Measurements from ENCODE around the gene BORCS5.
A peak's percentile ranks its signal among the peaks of the same experiment; 100 is the strongest.
"Not testable (repeated sequence)": the region's sequence is repeated elsewhere in the genome, so short reads cannot be mapped to it uniquely, and the experiment has no call there.

The BORCS5 gene

DNA sequence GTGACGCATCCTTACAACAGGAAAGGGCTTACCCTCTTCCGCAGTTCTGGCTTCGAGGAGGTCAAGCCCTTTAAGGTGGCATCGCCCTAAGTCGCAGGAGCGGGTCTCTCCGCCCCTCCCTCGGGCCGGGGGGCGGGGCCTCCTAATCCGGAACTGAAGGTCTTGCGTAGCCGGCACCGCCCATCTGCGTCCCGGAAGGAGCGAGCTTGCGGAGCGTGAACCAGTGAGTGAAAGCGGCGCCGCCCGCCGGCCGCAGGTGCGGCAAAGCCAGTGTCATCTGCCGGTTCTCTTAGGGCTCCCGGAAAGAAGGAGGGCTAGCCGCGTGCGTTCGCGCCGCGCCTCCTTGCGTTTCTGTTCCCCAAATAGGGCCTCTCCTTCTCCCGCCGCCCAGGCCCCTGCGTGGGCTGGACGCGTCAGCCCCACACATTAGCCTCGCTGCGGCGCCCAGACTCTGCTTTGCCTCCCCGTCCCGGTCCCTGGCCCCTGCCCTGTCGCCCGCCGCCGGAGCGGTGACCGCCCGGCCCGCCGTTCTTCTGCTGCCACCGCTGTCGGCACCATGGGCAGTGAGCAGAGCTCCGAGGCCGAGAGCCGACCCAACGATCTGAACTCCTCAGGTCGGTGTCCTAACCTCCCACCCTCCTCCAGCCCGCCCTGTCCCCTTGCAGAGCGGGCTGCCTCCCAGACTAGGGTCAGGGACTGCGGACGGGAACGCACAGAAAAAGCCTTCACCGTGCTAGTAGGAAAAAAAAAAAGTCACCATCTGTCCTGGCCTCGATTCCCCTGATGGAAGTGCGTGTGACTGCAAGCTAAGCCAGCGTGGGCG is at the start of gene BORCS5:
Gene BORCS5, plus strand, starts transcription at position 183 of the 823 bp plus-strand sequence. Its CDS starts 374 bp downstream, at position 557.
- peak; percentile 88 for DNase-seq

DNA sequence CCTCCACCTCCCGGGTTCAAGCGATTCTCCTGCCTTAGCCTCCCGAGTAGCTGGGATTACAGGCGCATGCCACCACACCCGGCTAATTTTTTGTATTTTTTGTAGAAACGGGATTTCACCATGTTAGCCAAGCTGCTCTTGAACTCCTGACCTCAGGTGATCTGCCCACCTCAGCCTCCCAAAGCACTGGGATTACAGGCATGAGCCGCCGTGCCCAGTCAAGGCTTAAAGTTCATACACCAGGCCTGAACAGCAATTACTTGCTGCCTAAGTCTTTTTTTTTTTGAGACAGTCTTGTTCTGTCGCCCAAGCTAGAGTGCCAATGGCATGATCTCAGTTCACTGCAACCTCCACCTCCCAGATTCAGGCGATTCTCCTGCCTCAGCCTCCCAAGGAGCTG is 46.2 kb upstream of the BORCS5 start:
- not testable (repeated sequence) for DNase-seq

DNA sequence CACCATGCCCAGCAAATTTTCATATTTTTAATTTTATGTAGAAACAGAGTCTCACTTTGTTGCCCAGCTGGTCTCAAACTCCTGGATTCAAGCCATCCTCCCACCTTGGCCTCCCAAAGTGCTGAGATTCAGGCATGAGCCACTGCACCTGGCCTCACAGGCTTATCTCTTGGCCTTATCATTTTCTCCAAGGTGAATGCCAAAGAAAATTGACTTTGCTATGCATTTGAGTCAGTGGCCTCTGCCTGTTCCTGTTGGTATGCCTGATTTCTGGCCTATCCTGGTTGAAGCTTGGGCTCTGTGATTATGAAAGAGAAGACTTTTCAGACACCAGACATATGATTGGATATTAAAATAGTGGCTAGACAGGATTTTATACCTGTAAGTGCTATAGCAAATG is 41.0 kb upstream of the BORCS5 start:
- DNase-seq: no peak

DNA sequence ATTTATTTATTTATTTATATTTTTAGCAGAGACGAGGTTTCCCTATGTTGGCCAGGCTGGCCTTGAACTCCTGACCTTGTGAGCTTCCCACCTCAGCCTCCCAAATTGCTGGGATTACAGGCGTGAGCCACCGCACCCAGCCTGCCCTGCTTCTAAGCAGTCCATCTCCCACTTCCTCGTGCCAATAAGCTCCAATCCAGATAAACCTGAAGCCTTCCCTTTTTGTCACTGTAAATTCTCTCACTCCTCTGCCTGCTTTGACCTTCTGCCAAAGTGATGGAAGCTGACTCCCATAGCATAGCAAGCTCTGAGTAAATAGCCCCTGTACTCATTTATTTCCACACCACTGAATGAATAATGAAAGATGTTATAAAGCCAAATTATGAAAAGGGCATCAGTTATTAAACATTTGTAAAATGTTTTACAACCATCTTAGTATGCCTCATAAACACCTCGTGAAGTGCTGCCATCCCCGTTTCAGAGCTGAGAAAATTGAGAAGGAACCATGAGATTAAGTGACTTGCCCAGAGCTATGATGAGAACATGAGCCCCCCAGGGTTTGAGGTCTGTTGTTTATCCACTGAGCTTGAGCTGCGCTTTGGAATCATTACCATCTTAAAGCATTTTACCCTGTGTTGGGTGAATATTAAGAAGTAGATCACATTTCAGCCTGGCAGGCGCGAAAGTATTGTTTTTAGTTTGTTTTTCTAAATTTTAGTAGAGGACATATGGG is 37.3 kb upstream of the BORCS5 start:
- DNase-seq: no peak

DNA sequence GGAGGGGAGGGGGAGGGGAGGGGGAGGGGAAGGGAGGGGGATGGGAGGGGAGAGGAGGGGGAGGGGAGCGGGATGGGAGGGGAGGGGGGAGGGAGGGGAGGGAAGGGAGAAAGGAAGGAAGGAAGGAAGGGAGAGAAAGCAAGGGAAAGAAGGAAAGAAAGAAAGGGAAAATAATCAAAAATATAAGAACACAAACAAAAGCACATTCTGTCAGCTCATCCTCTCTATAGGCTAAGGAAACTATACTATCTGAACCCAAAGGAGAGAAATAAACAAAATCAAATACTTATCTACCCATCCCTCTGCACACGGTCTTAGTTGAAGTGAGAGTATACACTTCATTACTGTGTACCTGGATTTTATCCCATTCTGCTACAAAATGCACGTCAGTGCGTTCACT is 33.8 kb upstream of the BORCS5 start:
- no peak for DNase-seq

DNA sequence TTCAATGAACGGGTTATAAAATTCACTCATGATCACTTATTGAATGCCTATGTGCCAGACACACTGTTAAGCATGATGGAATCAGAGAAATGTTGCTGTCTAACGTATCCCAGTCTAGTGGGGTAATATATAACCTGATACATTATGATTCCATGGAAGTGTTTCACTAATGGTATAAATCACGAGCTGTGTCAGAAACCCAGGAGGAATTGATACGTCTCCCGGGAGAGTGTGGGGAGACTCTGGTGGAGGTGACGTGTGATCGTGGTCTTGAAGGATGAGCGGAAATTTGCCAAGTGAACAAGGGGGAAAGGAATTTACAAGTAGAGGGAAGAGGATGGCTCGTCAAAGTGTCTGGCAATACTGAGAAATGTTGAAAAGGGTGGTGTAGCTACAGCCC is 33.3 kb upstream of the BORCS5 start:
- DNase-seq: no peak

DNA sequence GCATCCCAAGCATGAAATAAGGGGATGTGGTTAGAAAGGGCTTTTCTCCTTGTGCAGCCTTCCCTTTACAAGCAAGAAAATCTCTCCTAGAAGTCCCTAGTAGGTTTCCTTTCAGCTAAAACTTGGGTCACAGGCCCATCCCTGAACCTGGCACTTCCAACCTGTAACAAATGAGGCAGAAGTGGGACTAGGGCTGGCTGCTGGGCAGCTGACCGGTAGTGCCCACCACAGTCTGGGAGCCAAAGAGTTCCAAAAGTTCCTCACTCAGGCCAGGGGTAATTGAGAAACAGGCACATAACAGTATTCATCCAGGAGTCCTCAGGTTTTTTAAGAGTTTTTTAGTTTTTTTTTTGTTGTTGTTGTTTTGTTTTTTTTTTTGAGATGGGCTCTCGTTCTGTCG is 30.6 kb upstream of the BORCS5 start:
- no peak for DNase-seq

DNA sequence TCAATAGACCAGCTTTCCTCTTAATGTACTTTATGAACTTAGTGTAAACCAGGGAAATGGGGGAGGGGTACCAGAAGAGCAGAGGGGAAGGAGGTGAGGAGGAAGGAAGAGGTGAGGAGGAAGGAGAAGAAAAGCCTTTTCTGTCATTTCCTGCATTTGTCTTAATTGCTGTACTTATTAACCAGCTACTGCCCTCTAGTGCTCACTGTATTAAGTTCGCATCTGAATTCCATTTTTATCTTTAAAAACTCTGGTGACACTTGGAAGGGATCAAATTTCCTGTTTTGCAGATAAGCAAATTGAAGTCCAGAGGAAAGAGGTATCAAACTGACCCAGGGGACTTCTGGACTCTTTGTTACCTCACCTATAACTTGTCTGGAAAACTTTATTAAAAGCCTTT is 29.1 kb upstream of the BORCS5 start:
- no peak for DNase-seq

DNA sequence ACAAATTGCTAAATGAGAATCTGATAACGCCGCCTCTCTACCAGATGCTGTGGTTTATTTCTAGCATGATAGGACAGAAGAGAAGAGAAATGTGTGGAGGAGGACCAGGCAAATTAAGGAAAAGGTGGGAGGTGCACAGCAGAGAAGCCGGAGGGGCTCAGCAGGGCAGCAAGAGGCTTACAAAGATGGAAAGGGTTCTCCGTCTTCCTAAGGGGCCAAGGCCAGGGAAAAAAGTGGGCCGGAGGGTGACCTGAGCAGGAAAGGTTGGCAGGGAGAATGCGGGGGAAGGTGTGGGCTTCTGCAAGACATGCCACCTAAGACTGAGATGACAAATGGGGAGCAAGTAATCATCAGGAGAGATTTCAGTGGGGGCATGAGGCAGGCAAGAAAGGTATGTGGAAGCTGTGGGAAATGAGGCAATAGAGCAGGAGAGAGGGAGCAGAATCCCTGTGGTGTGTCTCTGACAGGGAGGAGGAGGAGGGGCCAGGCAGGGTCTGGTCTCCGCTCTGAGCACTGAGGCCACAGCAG is 25.6 kb upstream of the BORCS5 start:
- DNase-seq: no peak

DNA sequence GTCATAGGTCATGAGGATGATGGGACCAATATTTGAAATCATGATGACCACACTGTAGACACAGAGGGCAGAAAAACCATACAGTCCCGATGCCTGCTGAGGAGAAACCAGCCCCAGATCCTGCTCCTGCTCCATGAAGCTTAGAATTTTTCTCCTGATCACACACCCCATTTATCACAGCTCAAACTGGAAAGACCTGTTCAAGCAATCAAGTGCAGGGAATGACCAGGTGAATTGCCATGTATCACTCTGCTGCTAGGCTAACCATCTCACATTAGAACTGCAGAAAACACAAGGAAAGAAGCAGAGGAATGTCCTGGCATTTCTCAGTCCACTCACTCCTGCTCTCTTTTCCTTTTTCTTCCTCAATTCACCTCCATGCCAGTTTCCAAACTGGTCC is 25.0 kb upstream of the BORCS5 start:
- DNase-seq: no peak

DNA sequence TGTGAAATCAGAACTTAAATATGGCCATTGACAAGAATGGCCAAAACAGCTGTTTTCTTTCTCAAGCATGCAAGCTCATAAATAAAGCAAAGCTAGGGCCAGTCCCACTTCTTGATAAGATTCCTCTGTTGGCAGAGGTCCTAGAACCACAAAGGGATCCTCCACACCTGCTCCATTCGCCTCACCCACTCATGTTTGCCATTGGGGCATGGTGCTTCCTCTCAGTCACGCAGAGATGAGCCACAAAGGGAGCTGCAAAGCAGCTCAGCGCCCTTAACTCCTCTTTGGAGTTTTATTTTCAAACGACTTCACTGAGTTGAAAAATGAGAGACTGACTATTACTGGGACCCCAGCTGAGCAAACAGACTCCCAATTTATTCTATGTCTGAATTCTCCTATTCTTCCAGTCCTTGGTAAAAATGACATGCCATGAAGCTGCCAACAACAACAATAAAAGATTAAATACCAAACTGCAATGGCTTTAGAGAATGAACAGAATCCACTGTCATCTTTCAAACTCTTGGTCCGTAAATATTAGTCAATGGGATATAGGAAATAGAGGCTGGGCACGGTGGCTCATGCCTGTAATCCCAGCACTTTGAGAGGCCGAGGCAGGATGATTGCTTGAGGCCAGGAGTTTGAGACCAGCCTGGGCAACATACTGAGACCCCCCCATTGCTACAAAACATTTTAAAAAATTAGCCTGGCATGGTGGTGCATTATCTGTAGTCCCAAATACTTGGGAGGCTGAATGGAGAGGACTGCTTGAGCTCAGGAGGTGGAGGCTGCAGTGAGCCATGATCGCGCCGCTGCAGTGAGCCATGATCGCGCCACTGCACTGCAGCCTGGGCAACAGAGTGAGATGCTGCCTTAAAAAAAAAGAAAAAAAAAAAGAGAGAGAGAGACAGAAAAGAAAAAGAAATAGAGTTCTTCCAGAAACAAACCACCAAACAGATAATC is 23.2 kb upstream of the BORCS5 start:
- no peak for DNase-seq

DNA sequence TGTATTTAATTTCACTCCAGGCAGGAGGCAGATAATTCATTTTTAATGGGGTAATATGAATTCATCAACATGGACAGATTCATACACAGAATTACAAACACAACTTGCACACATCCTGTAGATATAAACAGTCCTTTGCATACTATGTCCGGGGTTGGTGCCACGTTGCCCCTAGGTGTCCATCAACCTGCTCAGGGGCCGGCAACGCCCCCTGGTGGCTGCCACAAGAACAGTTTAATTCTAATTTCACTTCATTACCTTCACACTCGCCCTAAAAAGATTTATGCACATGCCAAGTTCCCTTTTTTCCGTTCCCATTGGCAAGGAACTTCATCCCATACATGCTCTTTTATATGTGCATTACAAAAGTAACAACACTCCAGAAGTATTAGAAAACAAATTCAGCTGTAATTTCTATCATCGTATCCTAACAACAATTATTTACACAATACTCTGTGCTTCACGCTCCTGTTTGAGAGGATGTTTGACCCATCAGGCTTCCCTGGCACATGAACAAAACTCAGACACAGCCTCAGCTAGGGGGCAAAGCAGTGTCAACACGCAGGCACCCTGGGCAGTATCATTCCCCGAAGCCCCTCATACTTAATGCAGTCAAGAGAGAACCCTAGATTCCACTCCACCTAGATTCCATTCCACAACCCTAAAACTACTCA is 22.4 kb upstream of the BORCS5 start:
- no peak for DNase-seq

DNA sequence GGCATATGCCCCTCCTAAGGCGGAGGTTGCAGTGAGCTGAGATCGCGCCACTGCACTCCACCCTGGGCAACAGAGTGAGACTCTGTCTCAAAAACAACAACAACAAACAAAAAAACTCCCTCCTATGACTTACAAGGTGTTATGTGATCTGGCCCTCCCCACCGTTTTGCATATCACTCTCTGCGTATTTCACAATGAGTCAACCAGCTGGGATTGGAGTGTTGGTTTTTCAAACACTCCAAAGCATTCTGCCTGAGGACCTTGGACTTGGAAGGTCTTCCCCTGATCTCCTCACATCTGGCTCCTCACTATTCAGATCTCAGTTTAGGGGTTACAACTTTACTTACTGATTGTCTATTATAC is 20.8 kb upstream of the BORCS5 start:
- no peak for DNase-seq

DNA sequence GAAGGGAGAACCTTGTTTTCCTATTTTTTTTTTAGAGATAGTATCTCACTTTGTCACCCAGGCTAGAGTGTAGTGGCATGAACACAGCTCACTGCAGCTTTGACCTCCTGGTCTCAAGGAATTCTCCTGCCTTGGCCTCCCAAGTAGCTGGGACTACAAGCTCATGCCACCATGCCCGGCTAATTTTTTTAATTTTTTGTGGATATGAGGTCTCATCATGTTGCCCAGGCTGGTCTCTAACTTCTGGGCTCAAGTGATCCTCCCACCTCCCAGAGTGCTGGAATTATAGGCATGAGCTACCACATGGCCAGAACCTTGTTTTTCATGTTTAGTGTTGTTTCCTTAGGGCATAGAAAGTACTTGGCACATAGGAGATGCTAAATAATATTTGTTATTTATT is 20.4 kb upstream of the BORCS5 start:
- no peak for DNase-seq

DNA sequence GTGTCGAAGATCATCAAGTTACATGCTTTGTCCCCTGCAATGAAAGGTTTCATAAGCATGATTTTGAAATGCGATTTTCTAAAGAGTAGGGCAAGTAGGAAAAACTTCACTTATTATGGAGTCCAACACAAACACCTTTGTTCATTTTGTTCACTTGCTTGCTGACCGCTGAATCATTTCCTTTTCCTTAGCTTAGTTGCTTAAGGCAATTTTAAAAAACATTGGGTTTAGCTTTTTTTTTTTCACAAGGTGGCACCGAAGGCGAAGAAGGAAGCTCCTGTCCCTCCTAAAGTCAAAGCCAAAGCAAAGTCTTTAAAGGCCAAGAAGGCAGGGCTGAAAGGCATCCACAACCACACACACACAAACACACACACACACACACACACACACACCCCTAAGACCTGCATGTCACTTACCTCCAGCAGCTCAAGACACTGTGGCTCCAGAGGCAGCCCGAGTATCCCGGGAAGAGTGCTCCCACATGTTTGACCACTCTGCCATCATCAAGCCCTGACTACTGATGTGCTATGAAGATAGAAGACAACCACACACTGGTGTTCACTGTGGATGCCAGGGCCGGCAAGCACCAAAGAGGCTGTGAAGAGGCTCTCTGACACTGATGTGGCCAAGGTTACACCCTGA is 18.2 kb upstream of the BORCS5 start:
- DNase-seq: no peak

DNA sequence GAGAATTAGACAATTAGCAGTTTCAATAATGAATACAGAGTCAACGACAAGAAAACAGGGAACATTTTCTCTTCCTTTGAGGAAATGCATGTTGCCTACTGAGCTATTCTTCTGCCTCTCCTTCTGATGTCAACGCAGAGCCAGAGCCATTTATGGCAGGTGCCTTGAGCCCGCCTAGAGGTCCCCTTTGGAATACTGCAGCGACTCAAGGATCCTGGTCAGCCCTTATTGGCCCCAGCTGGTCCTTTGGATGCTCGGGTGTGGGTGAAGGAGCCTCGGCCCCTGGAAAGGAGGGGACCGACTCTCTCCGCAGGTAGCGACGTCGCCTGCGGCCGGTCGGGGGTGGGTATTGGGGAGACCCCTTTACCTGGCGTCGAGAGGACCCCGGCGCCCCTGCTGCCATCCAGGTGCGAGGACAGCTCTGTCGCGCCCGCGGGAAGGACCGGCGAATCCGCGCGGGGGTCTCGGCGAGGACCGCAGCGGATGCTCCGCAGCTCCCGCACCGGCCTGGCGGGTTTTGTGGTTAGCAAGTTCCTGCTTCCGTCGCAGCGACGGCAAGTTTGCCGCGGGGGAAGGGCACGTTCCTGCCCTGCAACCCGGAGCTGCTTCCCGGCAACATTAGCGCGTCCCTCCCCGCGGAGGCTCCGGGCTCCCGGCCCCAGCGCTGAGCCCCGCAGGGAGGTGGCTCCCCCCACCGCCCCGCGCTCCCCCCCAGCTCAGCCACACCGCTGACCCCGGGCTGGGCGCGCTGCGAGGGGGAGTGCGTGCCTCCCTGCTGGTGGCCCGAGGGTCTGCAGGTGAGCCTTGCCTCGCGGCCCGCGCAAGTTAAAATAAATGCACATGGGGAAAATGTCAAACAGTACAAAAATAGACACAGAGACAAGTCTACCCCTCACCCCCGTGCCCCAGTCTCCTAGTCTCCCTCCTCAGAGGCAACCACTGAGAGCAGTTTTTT is 6.9 kb upstream of the BORCS5 start, which contains the start of gene MANSC1:
Gene MANSC1, minus strand, starts transcription at position 532 of the 955 bp plus-strand sequence. CDS start 6,928 bp downstream, outside the sequence.
- DNase-seq: no peak

DNA sequence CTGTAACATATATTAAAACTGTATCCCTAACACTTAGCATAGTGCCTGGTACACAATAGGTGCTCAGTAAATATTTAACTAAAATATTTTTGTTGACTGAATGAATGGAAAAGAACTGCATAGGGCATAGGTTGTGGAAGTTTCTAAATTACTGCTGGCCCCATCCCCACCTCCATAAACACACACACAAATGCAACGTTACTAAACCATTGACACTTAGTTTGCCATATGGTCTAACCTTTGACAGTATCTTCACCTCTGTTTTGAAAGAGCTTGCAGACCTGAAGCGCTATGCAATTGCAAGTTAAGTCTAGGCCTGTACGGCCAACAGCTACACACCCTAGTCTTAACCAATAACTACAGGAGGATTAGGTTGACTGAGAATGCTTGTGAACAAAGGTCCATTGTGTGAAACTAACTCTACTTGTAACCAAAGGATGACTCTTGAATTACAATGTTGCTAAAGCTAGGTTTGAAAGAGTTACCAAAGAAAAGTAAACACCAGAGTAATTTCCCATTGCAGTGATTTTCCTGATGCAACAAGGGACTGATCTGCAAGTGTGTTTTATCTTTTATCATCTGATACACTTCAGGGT is 5.9 kb upstream of the BORCS5 start:
- no peak for DNase-seq

DNA sequence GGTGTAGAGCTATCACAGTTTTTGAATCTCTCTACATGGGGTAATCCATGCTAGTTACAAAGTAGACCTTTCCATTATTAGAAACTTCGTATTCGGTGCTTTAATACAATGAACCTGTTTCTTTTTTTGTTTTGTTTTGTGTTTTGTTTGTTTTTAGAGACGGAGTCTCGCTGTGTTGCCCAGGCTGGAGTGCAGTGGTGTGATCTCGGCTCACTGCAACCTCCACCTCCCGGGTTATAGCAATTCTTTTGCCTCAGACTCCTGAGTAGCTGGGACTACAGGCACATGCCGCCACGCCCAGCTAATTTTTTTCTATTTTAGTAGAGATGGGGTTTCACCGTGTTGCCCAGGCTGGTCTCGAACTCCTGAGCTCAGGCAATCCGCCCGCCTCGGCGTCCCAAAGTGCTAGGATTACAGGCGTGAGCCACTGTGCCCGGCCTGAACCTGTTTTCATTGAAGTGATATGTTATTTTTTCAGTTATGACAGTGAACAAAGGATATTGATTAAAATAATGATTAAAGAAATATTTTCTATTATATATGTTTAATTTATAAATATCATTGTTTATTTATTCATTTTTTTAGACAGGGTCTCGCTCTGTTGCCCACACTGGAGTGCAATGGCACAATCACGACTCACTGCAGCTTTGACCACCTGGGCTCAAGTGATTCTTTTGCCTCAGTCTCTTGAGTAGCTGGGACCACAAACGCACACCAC is 5.3 kb upstream of the BORCS5 start:
- not testable (repeated sequence) for DNase-seq

DNA sequence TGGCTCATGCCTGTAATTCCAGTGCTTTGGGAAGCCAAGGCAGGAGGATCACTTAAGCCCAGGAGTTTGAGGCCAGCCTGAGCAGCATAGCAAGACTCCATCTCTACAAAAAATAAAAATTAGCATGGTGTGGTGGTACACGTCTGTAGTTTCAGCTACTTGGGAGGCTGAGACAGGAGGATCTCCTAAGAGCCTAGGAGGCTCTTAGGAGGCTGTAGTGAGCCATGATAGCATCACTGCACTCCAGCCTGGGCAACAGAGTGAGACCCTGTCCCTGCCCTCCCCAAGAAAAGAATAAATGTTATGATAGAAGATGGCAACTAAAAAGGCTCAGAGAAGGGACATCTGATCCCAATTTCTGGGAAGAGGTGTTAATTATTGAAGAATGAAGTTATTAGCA is 3.6 kb upstream of the BORCS5 start:
- DNase-seq: no peak

Measured in NCI-H2171 (cell line).